SW480 (cell line): ENCODE measurements around the gene AKR1B1.

Experiments used
- DNase-seq: peaks from one replicate; pipeline ENCODE4 v3.0.0-alpha.2; 2016; ENCODE audit warnings: low spot score

The AKR1B1 gene

GRCh38 chr7:134415700-134416099 is 43.2 kb downstream of the AKR1B1 start:
- DNase-seq: no peak

GRCh38 chr7:134414109-134414508 is 44.8 kb downstream of the AKR1B1 start:
- DNase-seq: no peak

GRCh38 chr7:134407311-134407710 is 51.6 kb downstream of the AKR1B1 start:
- no peak for DNase-seq

GRCh38 chr7:134406431-134406830 is 52.5 kb downstream of the AKR1B1 start:
- no peak for DNase-seq

- DNase-seq: no peak
These were observed 53.6 kb downstream of the AKR1B1 start for GRCh38 chr7:134405299-134405698.

- no peak for DNase-seq
These were observed 55.8 kb downstream of the AKR1B1 start for GRCh38 chr7:134403062-134403461.

GRCh38 chr7:134400859-134401258 is 58.0 kb downstream of the AKR1B1 start:
- DNase-seq: no peak

GRCh38 chr7:134396031-134396430 is 62.9 kb downstream of the AKR1B1 start:
- DNase-seq: no peak

- no peak for DNase-seq
These were observed 63.3 kb downstream of the AKR1B1 start for GRCh38 chr7:134395604-134396003.

- no peak for DNase-seq
These were observed 64.8 kb downstream of the AKR1B1 start for GRCh38 chr7:134394056-134394455.
